Mononuclear cell (primary cell): ENCODE results near the gene HCN2. TPM values are rescaled to one million over a fixed set of nuclear protein-coding genes. Genes with fewer than 3 reads are reported as not detected.

Experiments
- H3K27me3 ChIP-seq: 2 replicates; pipeline ENCODE4 v1.6.0; 2011; ENCODE audit warnings: low read length, control low read depth; ENCODE audit not compliant: insufficient read depth
- H3K4me1 ChIP-seq: 2 replicates; pipeline ENCODE4 v1.5.1; 2011; ENCODE audit warnings: mild to moderate bottlenecking, low read length, control low read depth; ENCODE audit not compliant: insufficient read depth
- H3K4me3 ChIP-seq: 2 replicates; pipeline ENCODE4 v1.5.1; 2011; ENCODE audit warnings: mild to moderate bottlenecking, low read length, moderate library complexity
- H3K9me3 ChIP-seq: 2 replicates; pipeline ENCODE4 v1.5.1; 2011; ENCODE audit warnings: low read depth, mild to moderate bottlenecking, control low read depth, low read length
- total RNA-seq: library from RNA; depleted of rRNA; stranded (reverse); fragments of >200 nt; gene quantifications from one replicate; pipeline ENCODE4 v1.2.3, GENCODE V29; 2012

Gene HCN2
- total RNA-seq, 1 donor = 0.21 TPM

DNA sequence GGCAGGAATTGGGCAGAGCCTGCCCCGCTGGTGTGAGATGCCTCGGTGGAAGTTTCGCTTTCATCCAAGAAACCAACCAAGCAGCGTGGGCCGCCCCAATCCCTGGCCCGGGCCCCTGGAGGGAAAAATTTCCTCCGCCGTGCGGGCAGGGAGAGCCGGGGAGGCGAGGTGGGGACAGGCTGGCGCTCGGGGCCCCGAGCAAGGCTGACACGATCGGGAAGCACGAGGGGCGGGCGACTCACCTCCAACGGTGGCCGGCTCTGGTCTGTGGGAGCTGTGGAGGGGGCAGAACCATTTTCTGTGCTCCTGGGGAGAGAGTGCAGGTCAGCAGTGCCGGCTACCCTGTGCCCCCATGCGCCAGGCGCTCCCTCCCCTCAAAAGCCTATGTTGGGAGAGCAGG, 62.3 kb downstream of the HCN2 start:
- H3K4me1 ChIP-seq = no peaks in the 10 kb centered on the region
- no peaks in the 10 kb centered on the region for H3K27me3 ChIP-seq
- no peaks in the 10 kb centered on the region for H3K9me3 ChIP-seq
- no peak overlapping the region for H3K4me3 ChIP-seq

DNA sequence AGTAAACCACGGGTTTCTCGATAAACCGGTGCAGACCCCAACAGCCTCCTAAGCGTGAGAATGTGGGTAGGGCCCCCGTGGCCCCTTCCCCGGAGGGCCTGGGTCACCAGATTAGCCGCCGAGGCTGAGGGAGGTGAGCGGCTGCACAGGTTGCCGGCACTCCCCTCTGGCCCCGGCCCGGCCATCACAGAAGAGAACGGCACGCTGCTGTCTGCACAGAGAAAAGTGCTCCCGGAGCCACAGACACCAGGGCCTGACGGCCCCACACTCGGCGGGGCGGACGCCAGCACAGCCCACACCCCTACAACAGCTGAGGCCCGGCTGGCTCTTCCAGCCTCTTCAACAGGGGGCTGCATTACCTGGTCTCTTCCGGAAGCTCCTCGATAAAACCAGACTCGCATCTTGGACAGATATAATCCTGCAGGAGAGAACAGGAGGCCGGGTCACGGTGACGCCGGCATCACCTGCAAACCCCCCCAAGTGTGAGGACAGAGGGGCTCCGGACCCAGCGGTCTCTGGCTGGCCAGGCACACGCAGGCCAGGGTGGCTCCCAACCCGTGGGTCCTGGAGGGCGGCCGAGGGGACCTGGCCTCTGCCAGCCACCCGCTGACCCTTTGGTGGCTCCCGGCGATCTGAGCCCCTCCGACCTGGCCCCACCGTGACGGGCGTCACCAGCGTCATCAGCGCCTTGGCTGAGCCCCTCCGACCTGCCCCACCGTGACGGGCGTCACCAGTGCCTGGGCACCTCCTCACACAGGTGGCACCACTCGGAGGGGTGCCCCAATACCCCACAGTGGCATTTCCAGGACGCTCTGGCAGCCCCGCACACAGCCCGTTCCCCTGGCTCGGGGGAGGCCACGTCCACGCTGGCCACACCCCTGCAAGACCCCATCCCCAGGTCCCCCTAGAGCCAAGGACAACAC, 63.0 kb downstream of the HCN2 start:
- peaks cover 5% of the 10 kb centered on the region for H3K4me1 ChIP-seq
- H3K9me3 ChIP-seq = no peaks in the 10 kb centered on the region
- no peaks in the 10 kb centered on the region for H3K27me3 ChIP-seq

DNA sequence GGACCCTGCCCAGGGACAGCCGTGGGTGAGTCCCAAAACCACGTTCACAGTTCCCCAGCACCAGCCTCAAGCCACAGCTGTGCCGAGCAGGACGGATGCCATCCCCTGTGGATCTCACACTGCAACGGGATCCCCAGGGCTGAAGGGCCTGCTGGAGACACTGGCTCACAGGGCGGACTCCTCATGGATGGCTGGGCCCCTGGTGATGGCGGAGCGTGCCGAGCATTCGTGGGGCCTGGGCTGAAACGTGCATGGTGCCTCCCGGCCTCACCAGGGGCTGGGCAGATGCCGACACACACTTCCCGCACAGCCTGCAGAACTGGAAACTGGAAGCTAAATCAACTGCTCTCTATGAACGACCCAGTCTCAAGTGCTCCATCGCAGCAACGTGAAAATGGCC, 63.7 kb downstream of the HCN2 start:
- no peak overlapping the region for H3K4me3 ChIP-seq
- no peaks in the 10 kb centered on the region for H3K9me3 ChIP-seq
- H3K4me1 ChIP-seq = peaks cover 12% of the 10 kb centered on the region
- no peaks in the 10 kb centered on the region for H3K27me3 ChIP-seq

More for the DNA sequence above, 63.0 kb downstream of the HCN2 start:
- H3K4me3 ChIP-seq = no peak overlapping the region

DNA sequence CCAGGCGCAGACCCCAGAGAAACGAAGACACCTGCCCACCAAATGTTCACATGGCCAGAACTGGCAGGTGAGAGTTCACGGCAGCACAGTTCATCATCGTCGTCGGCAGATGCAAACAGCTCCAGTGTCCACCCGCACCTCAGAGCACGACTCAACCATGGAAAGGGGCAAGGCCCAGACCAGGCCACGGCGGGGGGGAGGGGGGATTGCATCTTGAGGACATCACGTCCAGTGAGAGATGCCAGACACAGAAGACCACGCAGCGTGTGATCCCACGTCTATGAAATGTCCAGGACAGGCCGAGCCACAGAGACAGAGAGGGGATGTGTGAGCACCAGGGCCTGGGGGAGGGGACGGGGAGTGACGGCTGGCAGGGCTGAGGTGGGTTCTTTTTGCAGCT, 66.0 kb downstream of the HCN2 start:
- Histone ChIP-seq H3K4me1 (peaks cover 35% of the 10 kb centered on the region), H3K4me3 (no peak overlapping the region), H3K27me3 (no peaks in the 10 kb centered on the region), H3K9me3 (no peaks in the 10 kb centered on the region)

DNA sequence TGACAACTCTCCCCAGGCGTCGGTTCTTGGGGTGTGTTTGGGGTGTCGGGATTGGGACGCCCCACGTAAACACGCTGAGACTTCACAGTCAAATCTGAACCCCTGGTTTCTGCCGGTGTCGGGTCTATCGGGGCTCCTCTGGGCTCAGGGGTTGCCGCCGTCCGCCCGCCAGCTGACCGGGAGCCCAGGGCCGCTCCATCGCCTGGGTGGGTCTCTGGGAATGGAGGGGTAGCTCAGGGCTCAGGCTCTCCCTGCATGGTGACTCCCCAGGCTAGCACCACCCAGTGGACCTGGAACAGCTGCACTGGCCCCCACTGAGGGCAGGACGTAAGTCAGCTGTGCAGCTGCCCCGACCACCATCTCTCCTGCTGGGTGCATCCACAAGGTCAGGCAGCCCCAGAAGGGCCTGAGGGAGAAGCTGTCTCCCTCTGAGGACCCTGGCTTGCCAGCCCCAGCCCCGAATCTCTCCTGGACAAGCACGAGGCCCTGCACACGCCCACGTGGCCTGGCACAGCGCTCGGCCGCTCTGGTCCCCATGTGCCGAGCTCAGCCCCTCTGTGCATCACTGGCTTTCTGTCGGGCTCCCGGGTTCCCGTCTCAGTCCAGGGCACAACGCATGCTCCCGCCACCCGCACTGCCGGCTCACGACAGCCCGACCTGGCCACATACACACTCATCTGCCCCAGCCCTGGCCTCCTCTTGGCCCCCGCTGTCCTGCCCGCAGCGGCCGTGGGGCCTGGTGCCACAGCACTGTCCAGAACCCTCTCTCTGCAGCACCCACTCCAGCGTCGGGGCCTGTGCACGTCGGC, 67.3 kb downstream of the HCN2 start:
- Histone ChIP-seq H3K4me3 (no peak overlapping the region), H3K27me3 (no peaks in the 10 kb centered on the region), H3K4me1 (peaks cover 42% of the 10 kb centered on the region), H3K9me3 (no peaks in the 10 kb centered on the region)

DNA sequence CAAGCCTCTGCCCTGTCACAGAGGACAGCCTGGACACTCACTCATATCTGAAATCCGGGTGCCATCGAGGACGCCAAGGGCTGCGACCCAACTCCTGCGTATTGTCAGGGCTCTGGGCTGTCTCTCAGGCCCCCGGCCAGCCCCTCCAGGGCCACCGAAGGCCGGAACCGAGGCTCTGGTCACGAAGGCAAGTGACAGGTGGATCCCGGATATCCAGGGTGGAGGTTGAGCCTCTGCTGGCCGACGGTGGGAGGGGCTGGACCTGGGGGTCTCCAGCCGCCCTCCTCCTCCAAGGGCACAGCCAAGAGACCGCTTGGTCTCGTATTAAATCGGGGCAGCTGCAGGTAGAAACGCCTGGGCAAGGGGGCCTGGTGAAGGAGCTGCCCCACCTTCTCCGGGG, 67.9 kb downstream of the HCN2 start:
- Histone ChIP-seq H3K9me3 (no peaks in the 10 kb centered on the region), H3K4me3 (no peak overlapping the region), H3K27me3 (no peaks in the 10 kb centered on the region), H3K4me1 (peaks cover 42% of the 10 kb centered on the region)

DNA sequence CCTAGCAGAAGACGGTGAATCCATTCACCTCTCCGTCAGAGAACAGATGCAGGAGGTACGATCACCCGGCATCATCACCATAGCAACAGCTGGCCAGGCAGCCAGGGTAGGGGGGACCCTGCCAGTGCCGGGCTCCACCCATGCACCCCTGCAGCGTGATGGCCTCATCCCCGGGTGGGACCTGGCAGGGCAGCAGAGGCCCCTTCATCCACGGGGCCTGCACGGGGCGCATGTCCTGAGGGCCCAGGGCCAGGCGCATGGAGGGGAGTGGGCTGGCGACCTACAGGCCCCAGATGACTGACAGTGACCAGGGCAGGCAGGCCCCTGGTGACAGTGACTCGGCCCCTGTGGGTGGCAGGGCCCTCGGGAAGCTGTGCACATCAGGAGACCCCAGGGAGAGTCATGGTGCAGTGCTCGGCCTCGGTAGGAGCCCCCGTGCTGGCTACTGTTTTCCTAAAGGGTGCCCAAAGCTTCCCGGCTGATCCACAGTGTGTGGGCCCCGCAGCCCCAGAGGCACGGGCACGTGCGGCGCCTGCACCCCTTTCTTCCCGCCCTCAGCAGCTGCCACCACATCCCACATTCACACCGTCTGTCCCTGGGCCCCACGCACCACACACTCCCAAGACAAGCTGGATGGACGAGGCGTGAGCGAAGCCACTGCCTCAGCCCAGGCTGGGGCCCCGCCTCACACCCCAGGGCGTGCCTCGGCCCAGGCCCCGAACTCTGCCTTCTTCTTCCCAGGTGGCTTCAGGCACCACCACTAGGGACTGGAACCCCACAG, 68.6 kb downstream of the HCN2 start:
- no peak overlapping the region for H3K4me3 ChIP-seq
- H3K9me3 ChIP-seq = no peaks in the 10 kb centered on the region
- peaks cover 42% of the 10 kb centered on the region for H3K4me1 ChIP-seq
- no peaks in the 10 kb centered on the region for H3K27me3 ChIP-seq

DNA sequence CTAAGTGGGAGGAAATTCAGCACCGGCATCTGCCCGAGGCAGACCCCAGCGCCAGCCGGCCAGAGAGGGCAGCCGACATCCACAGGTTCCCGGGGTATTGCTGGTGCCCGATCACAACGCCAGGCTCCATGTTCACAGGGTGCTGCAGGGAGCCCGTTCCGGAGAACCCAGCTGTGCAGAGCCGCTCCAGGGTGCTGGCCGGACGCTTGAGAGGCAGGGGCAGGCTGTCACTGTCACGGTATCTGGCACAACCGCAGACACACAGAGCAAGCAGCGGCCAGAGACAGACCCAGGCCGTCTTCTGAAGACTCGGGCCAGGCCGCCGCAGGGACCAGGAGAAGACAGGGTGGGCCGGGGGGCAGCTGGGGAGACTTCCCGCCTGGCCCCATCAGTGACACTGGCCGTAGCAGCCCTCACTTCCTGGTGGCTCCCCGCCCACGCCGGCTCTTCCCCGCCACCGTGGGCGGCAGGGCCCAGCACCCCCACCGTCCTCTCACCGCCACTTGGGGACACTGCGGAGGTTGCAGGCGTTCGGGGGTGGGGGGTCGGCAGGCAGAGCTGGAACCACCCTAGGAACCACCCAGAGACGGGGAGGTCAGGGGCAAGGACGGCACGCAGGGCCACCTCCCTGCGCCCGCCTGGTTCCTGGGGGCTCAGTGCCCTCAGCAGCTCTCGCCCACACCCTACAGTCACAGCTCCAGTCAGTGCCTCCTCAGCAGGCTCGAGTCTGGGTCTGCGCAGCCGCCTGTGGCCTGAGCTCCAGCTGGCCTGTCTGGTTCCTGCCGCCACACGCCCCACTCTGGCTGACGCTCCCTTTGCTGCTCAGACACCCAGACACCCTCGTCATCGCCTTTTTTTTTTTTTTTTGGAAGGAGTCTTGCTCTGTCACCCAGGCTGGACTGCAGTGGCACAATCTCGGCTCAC, 69.5 kb downstream of the HCN2 start:
- no peaks in the 10 kb centered on the region for H3K9me3 ChIP-seq
- no peak overlapping the region for H3K4me3 ChIP-seq
- peaks cover 51% of the 10 kb centered on the region for H3K4me1 ChIP-seq
- H3K27me3 ChIP-seq = no peaks in the 10 kb centered on the region

DNA sequence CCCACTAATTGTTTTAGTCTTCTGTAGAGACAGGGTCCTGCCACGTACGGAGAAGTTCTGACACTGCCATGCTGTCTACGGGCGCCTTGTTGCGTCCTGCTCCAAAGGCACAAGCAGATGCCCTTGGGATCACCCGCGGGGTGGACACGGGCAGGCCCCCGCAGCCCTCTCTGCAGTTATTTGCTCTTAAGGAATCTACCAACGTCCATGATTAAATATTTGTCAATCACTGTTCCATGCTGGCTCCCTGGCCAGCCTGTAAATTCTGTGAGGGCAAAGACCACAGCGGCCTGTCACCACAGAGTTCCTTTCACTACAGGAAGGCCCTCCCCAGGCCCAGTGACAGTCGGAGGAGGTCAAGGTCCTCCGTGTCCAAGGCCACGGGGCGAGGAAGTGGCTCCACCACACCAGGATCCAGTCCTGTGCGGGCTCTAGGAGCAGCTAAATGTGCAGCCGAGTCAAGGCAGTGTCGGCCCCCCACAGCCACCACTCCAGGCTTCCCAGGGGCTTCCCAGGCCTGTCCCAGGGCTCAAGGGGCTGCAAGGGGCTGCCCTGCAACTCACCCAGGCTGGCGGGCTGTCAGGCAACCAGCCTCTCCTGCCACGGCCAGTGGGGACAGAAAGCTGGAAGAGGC, 71.2 kb downstream of the HCN2 start:
- Histone ChIP-seq H3K9me3 (no peaks in the 10 kb centered on the region), H3K27me3 (no peaks in the 10 kb centered on the region), H3K4me1 (peaks cover 62% of the 10 kb centered on the region), H3K4me3 (peak overlapping the region; percentile 86)

DNA sequence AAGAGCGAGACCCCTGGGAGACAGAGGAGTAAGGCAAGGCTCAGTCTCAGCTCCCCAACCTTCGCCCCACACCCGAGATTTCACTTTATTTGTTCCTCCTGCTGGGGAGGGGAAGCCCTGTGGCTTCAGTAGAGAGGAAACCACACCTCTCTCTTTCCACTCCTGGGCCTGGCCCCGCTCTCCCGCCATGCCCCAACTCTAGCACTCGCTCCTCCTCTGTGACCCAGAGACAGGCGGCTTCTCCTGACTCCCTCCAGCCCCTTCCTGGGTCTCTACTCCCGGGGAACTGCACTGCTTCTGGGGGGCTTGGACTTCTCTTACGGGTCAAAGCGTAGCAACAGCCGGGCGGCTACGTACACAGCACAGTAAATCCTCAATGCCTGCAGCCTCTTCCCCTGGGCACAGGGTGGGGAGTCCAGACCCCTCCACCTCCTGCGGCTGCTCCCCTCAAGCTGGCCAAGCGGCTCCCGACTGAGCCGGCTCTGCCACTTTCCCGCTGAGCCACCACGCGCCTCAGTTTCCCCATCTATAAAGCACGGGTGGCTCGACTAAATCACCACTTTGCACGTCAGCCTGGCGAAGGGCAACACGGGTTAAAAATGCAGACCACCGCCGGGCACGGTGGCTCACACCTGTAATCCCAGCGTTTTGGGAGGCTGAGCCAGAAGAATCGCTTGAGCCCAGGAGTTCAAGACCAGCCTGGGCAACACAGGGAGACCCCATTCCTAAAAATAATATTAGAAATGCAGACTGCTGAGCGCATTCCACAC, 71.9 kb downstream of the HCN2 start:
- Histone ChIP-seq H3K4me1 (peaks cover 63% of the 10 kb centered on the region), H3K4me3 (peak overlapping the region; percentile 86), H3K9me3 (no peaks in the 10 kb centered on the region), H3K27me3 (no peaks in the 10 kb centered on the region)

DNA sequence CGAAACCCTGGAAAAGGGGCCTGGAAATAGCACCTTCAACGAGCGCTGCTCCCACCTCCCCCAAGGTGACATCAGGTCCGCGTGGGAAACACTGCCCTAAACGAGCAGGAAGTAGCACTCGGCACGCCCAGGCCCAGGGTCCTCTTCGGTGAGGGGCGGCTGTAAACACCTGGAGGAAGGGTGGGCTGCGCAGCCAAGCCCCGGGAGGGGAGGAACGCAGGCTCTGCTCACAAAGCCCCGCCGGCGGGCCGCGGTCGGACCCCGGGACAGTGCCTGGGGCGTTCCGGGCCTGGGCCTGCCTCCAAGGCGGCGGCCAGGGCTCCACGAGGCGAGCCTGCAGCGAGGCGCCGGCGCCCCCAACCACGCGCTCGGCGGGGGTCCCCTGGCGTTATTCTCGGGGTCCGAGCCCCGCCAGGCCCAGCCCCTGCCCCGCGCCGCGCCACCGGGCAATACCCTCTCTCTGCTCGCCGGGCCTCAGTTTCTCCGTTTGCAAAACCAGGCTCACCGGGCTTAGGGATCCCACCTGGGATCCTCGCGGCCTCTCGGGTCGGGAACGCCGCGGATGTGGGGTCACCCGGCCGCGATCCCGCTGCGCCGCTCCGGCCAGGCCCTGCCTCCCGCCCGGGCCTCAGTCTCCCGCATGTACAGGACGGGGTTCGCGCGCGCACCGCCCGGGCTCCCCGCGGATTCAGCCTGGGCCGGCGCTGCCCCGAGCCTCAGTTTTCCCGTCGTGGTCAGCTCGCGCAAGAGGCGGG, 72.7 kb downstream of the HCN2 start:
- H3K4me3 ChIP-seq = peak overlapping the region; percentile 86
- H3K4me1 ChIP-seq = peaks cover 69% of the 10 kb centered on the region
- H3K9me3 ChIP-seq = no peaks in the 10 kb centered on the region

DNA sequence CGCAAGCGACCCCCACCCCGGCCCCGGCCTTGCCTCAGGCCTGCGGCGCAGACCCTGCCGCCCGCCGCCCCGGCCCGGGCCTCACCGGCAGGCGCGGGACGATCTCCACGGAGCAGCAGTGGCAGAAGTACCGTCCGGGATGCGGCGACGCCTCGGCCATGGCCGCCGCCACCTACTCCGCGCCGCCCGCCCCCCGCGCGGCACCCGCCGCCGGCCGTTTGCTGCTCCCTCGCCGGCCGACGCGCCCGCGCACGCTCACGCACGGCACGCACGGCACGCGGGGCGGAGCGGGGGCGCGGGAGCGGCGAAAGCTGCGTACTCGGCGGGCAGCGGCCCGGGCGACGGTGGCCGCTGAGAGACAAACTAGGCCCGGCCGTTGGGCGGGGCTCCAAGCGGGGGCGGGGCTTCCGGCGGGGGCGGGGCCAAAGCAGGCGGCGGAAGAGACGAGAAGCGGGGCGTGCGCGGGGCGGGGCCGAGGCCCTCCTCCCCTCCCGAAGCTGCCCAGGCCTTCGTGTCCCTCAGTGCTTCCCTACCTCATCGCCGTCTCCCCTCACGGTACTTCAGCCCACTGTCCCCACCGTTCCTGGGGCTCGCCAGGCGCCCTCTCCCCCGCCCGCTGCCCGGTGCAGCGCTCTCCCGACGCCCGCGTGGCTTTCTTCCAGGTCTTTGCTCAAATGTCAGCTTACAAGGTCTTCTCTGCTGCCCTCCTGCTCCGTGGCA, 73.4 kb downstream of the HCN2 start, which contains the start of gene RNF126:
Gene RNF126, minus strand, starts transcription at position 253 of the 720 bp plus-strand sequence. Its CDS starts 93 bp downstream, at position 160.
- Histone ChIP-seq H3K4me3 (peak within 1 kb of the TSS; percentile 86), H3K9me3 (no peaks in the 10 kb centered on the region), H3K4me1 (peaks cover 69% of the 10 kb centered on the region), H3K27me3 (no peaks in the 10 kb centered on the region)

More for the DNA sequence above, 72.7 kb downstream of the HCN2 start:
- no peaks in the 10 kb centered on the region for H3K27me3 ChIP-seq
